HG03139 (cell line): ENCODE results near the gene NUP54.

ENCODE experiments used
- ATAC-seq: cut with Tn5 transposase; IDR thresholded peaks from one replicate; pipeline ENCODE4 v1.9.1; 2021; ENCODE audit not compliant: unreplicated experiment

NUP54 gene

GRCh38 chr4:76148142-76148865 lies at the start of gene NUP54:
Gene NUP54 (minus strand): TSS chr4:76148397. CDS start chr4:76148374, 23 bp downstream.
- ATAC-seq = peak; percentile 99

- no peak for ATAC-seq
Measured at GRCh38 chr4:76197031-76197743, 49.0 kb upstream of the NUP54 start.

- no peak for ATAC-seq
Measured at GRCh38 chr4:76196376-76196775, 48.2 kb upstream of the NUP54 start.

- no peak for ATAC-seq
Measured at GRCh38 chr4:76195326-76195725, 47.1 kb upstream of the NUP54 start.

GRCh38 chr4:76194325-76194724 lies 46.1 kb upstream of the NUP54 start:
- no peak for ATAC-seq

- ATAC-seq = no peak
Measured at GRCh38 chr4:76192236-76192635, 44.0 kb upstream of the NUP54 start.

- no peak for ATAC-seq
Measured at GRCh38 chr4:76188557-76188956, 40.4 kb upstream of the NUP54 start.

- ATAC-seq = no peak
Measured at GRCh38 chr4:76188149-76188548, 40.0 kb upstream of the NUP54 start.

GRCh38 chr4:76187152-76187551 lies 39.0 kb upstream of the NUP54 start:
- no peak for ATAC-seq

GRCh38 chr4:76182463-76182862 lies 34.3 kb upstream of the NUP54 start:
- no peak for ATAC-seq

- ATAC-seq = peak; percentile 90
Measured at GRCh38 chr4:76179398-76180318, 31.5 kb upstream of the NUP54 start.

GRCh38 chr4:76178296-76178695 lies 30.1 kb upstream of the NUP54 start:
- ATAC-seq = no peak

- no peak for ATAC-seq
Measured at GRCh38 chr4:76177709-76178108, 29.5 kb upstream of the NUP54 start.

- no peak for ATAC-seq
Measured at GRCh38 chr4:76175336-76175735, 27.1 kb upstream of the NUP54 start.

- ATAC-seq = no peak
Measured at GRCh38 chr4:76174216-76174615, 26.0 kb upstream of the NUP54 start.

GRCh38 chr4:76168688-76169087 lies 20.5 kb upstream of the NUP54 start:
- ATAC-seq = no peak

- ATAC-seq = no peak
Measured at GRCh38 chr4:76166480-76166879, 18.3 kb upstream of the NUP54 start.

GRCh38 chr4:76160355-76160754 lies 12.2 kb upstream of the NUP54 start:
- ATAC-seq = no peak

- no peak for ATAC-seq
Measured at GRCh38 chr4:76156635-76157034, 8.4 kb upstream of the NUP54 start.

GRCh38 chr4:76155979-76156378 lies 7.8 kb upstream of the NUP54 start:
- ATAC-seq = no peak

- no peak for ATAC-seq
Measured at GRCh38 chr4:76153356-76153755, 5.2 kb upstream of the NUP54 start.
